C4-2B (cell line): ENCODE data around the gene BAG3.
A peak's percentile ranks its signal among the peaks of the same experiment; 100 is the strongest.

ENCODE experiments used
- H3K27ac ChIP-seq: fragments of 450-650 bp; 2 replicates; pipeline ENCODE4 v1.5.1; 2017
- CTCF ChIP-seq: fragments of 450-650 bp; conservative IDR thresholded peaks from 2 replicates; pipeline ENCODE4 v1.5.1; 2017; ENCODE audit warnings: mild to moderate bottlenecking
- ZFX ChIP-seq: fragments of 450-650 bp; IDR thresholded peaks from 2 replicates; pipeline ENCODE4 v1.6.1; 2017

Gene BAG3

GRCh38 chr10:119642556-119643111, 8.5 kb upstream of the BAG3 start:
- no peak overlapping the region for H3K27ac ChIP-seq
- TF ChIP-seq ZFX (no peak), CTCF (no peak)

GRCh38 chr10:119643306-119644204, 7.6 kb upstream of the BAG3 start:
- no peak overlapping the region for H3K27ac ChIP-seq
- TF ChIP-seq CTCF (no peak), ZFX (no peak)

- no peak for TF ChIP-seq CTCF
- TF ChIP-seq ZFX = no peak
- no peak overlapping the region for H3K27ac ChIP-seq
These were observed 6.9 kb upstream of the BAG3 start for GRCh38 chr10:119644205-119644814.

- TF ChIP-seq ZFX (no peak), CTCF (no peak)
- no peak overlapping the region for H3K27ac ChIP-seq
These were observed 6.2 kb upstream of the BAG3 start for GRCh38 chr10:119644994-119645393.

- no peak overlapping the region for H3K27ac ChIP-seq
- no peak for TF ChIP-seq CTCF
- TF ChIP-seq ZFX = no peak
These were observed 1.1 kb upstream of the BAG3 start for GRCh38 chr10:119650062-119650461.

GRCh38 chr10:119651514-119652360, 557 bp downstream of the BAG3 start:
- H3K27ac ChIP-seq = peak overlapping the region; percentile 96
- TF ChIP-seq CTCF (no peak), ZFX (peak; percentile 95)
